HG03060 (cell line): ENCODE data around the gene ECPAS.
"Not testable (repeated sequence)": the region's sequence is repeated elsewhere in the genome, so short reads cannot be mapped to it uniquely, and the experiment has no call there.

ENCODE experiments used
- ATAC-seq: cut with Tn5 transposase; IDR thresholded peaks from one replicate; pipeline ENCODE4 v1.9.1; 2021; ENCODE audit warnings: low read depth, moderate number of reproducible peaks; ENCODE audit not compliant: unreplicated experiment

ECPAS gene

DNA sequence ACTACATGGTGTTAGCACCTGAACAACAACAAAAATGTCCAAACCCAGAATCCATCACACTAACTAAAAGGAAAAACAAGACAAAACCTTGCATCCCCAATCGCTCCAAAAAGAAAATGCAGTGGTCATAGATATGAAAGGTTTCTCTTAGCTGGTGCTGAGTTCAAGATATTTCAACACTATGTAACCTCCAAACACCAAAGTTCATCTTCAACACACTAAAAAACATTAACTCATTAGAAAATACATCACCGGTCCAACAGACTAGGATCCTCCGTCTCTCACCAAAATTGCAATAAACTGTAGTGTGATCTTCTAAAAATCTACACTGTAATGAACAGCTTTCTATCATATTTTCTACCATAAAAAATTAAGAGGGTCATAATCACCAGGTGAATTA lies 60.8 kb downstream of the ECPAS start:
- no peak for ATAC-seq

DNA sequence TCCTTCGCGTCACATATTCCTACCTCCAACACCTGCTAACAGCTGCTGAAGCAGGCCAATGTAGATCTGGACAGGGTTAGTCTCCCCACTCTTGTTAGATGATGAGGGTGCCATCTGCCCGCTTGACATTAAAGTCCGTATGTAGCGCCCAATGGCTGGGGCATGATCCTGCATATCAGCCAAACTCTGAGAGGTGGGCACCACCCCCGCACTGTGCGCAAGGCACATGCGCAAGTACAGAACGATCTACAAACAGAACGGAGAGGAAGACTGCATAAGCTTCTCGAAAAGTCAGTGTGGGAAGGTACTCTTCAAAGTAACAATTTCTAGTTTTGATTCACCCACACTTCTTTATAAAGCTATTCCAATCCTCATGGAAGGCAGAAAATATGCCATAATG lies 69.8 kb downstream of the ECPAS start:
- ATAC-seq, result no peak

DNA sequence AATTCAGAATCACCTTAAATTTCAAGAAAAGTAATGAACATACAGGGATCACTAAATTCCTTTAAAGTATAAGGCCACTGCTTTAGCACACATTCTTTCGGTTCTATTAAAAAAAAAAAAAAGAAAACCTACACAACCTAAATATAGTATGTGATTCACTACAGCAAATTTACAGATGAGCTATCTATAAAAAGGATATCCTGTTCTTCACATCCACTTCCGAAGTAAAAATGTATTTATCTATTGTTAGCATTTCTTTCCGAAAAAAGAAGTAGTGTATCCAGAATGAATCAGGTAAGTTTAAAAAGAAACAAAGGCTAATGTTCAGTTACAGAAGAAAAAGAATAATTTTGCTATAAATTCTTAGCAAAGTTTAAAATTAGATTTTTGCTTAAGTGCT lies 70.2 kb downstream of the ECPAS start:
- no peak for ATAC-seq

DNA sequence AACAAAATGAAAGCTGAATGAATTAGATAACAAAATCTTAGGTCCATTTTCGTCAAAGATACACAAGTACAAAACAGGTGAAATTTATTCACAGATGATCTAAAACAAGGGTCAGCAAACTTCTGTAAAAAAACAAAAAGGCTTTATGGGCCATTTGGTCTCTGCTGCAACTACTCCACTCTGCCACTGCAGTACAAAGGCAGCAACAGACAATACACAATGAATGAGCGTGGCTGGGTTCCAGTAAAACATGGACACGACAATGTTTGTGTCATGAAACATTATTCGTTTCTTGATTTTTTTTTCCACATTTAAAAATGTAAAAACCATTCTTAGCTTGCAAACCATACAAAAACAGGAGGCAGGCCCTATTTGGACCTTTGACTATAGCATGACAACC lies 71.9 kb downstream of the ECPAS start:
- no peak for ATAC-seq

DNA sequence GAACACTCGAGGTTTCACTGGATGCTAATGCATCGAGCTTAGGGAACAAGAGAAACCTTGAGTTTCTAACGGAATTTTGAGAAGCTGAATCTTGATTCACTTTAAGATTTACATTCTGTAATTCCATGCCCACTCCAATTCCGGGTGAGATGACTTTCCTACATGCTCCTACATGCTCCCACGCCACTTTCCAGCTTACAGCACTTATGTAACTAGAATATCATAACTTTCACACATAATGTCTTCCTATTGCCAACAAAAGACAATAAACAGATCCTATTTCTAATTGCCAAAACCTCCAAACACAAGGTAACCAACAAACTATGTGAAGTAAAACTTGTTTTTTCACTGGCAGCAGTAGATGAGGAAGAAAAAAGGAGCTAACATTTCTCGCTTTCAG lies 72.9 kb downstream of the ECPAS start:
- no peak for ATAC-seq

DNA sequence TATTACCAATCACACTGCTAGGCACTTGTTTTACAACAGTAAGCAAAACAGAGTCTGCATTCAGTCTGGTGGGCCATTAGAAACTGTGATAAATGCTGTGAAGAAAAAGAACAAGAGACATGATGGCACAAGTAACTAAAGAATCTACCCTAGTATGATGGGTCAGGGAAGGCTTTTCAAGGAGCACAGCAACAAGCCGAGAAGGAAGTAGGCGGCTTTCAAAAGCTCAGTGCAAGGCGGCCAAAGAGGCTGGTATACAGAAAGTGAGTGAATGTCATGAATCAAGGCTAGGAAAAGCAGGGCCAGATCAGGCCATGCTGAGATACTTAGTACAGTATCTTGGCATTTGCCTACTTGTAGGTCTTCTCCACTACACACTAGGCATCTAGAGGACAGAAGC lies 76.4 kb downstream of the ECPAS start:
- ATAC-seq, result no peak

DNA sequence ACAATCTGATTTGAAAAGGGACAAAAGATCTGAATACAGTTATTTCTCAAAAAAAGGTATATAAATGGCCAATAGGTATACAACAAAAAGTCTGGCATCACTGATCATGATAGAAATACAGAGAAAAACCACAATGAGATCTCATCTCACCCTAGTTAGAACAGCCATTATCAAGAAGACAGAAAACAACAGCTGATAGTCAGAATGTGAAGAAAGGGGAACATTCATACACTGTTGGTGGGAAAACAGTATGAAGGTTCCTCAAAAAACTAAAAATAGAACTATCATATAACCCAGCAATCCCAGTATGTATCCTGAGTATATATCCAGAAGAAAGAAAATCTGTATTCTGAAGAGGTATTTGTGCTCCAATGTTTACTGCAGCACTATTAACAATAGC lies 78.5 kb downstream of the ECPAS start:
- no peak for ATAC-seq

DNA sequence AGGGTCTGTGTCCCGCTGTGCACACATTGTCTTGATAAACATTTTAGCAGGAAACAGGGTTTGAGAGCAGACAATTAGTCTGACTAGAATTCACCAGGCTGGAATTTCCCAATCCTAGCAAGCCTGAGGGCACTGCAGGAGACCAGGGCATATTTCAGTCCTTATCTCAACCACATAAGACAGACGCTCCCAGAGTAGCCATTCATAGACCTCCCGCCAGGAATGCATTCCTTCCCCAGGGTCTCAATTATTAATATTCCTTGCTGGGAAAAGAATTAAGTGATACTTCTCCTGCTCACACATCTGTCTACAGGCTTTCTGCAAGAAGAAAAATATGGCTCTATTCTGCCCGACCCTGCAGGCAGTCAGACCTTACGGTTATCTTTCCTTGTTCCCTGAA lies 82.7 kb downstream of the ECPAS start:
- not testable (repeated sequence) for ATAC-seq

DNA sequence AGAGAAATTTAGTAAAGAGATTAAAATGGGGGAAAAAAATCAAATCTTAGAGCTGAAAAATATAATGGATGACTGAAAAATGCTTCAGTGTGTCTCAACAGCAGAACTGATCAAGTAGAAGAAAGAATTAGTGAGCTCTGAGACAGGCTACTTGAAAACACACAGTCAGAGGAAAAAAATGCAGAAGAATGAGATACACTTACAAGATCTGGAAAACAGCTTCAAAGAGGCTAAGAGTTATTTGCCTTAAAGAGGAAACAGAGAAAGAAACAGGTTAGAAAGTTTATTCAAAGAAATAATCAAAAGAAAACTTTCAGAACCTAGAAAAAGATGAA lies 83.7 kb downstream of the ECPAS start:
- ATAC-seq, result no peak

DNA sequence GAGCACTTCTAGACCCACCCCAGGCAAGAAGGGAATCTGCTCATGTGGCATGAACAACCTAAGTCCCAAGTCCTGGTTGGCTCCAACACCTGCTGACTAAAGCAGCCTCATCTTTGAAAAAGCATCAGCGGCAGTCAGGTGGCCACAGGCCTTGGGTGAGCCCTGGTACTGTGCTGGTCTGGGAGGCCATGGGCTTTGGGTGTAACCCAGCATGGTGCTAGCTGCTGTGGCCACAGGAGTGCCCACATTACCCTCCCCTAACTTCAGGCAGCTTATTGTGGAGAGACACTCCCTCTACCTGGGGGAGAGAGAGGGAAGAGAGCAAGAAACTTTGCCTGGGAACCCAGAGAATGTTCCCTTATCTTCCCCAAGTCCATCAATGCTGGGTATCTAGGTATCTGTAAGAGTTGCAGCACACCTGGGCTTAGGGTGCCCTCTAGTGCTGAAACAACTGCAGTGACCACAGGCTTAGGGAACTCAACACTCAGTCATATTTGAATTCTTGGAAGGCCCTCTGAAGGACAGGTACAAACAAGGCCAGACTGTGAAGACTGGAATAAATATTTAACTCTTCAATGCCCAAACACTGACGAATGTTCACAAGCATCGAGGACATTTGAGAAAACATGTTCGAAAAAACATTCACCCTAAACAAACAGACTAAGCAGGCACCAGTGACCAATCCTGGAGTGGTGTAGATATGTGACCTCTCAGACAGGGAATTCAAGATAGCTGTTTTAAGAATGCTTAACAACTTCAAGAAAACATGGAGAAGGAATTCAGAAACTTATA lies 84.2 kb downstream of the ECPAS start:
- ATAC-seq, result no peak

DNA sequence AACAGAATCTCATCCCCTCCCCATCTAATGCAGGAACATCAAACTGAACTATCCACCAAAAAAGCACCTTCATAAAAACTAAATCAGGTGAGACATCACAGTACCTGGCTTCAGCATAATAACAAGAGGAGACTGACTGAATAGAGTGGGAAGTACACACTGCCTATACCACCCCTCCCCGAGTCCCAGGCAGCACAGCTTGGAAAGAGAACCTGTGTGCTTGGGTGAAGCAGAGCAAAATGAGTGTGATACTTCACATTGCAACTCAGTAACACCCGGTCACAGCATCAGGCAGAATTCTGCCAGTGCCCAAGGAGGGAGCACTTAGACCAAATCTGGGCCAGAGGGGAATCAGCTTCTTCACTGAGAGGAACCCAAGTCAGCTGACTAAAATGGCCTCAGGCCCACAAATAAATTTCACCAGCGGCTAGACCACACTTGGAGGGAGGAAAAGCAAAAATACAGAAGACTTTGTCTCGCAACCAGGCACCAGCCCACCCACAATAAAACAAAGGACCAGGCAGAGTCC lies 84.9 kb downstream of the ECPAS start:
- no peak for ATAC-seq

DNA sequence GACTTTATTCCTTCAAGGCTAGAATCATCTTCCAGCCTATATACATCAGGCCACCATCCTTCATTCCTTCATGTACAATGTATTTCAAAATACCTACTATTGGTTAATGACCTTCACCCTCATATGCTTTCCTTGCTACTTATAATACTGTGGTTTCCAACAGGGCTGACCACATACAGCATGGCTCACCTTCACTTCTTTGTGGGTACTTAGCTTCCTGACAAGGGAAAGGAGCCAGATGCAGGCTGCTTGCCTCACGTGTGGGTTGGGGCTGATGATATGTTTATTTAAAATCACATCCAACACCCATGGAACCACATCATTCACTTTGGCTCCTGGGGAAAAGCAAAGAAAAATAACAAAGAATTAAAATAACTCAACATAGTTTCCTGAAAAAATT lies 90.2 kb downstream of the ECPAS start:
- ATAC-seq, result no peak

DNA sequence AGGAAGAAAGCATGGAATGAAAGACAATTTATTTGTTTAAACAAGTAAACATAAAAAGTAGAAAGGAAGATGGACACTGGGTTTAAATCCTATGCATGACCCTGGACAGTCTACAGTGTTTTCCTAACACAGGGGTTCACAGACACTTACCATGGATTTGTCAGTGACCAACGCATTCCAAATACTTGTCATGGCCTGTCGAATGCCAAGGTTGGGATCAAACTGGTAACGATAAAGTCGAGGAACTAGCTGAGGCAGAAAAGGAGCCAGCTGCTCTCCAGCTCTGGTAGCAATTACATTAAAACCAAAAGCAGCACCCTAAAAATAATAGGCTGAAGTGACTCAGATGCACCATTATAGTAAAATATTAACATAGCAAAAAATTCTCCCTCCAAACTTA lies 94.8 kb downstream of the ECPAS start:
- ATAC-seq, result no peak

DNA sequence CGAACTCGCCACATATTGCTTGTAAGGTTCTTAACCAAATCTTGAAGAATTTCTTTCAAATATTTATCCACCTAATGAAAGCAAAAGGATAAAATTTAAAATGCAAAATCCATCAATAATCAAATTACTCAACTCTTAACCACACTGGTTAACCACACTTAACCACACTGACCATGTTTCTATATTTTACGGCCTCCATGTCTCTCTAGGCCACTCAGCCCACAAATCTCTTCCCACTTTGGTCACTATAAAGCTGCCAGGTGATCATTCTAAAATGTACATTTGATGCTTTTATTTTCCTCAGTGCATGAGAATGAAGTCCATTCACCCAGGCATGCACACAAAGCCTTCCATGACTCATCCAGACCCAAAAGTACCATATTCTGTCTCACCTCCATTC lies 97.8 kb downstream of the ECPAS start:
- ATAC-seq, result no peak

DNA sequence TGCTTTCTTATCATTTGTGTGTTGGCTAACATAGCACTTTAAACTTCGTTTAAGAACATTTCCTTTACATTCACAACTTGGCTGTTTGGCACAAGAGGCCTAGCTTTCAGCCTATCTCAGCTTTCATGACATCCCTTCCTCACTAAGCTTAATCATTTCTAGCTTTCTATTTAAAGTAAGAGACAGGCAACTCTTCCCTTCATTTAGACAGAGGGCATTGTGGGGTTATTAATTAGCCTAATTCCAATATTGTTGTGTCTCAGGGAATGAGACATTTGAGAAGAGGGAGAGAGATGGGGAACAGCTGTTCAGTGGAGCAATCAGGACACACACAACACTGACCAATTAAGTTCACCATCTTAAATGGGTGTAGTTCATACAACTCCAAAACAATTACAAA lies 103.2 kb downstream of the ECPAS start:
- ATAC-seq, result no peak

DNA sequence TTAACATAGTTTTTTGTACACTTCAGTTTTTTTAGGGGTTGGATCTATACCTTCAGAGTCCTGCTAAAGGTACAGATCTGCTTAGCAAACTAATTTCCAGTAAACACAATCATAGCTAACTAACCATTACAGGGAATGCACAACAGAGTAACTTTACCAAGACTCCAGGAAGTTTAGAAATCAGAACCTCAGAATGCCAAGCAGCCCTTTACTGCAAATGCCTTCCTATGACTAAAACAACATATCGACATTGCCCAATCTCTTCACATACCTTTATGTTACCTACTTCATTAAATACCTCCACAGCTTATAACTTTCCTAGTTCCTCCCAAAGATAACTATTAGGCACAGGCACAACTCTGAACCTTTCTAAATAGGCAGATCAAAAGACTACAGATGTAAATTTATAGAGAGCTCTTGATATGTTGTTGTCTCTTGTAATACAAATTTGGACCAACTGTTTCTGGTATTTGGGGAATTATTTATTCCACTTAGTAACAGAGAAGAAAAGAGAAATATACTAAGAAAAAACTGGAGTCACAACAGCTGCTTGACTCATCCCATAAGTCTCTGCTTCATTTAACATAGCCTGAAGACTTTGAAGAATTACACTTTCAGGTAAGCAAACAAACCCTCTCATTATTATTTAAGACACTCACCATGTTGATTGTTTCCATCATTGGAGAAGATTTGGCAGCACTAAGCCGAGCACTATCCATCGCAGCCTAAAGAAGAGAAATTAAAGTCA lies 108.2 kb downstream of the ECPAS start:
- no peak for ATAC-seq

DNA sequence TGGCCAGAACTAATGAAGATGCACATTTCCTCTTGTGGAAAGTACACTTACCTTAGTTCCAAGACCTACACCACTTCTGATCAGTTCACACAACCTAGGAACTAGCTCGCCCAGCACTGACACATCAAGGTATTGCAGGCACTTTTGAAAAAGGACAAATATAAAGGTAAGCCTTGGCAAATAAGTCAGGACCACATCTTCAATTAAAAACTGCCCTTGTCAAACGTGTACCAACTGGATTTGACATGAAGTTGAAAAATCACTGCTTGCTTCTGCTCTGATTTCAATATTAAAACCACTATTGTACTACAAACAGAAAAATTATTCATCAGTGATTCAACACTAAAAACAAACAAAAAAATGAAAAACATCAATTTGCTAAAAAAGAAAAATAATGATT lies 109.1 kb downstream of the ECPAS start:
- no peak for ATAC-seq

DNA sequence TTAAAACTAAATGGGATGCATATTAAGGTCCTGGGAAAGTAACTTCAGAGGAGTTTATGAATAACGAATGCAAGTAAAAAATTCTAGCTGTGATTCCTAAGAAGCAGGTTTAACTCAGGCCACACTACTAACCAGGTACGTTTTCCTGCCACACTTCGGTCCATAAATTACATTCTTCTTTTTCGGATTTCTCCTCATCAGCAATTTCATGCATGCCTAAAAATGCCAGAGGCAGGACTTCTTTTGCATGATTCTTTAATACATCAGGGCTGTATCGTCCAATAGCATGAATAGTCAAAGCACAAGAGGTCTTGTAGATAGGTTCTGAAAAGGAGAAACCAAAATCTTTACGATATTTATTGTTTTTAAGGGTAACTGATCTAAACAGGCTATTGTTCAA lies 111.9 kb downstream of the ECPAS start:
- no peak for ATAC-seq

DNA sequence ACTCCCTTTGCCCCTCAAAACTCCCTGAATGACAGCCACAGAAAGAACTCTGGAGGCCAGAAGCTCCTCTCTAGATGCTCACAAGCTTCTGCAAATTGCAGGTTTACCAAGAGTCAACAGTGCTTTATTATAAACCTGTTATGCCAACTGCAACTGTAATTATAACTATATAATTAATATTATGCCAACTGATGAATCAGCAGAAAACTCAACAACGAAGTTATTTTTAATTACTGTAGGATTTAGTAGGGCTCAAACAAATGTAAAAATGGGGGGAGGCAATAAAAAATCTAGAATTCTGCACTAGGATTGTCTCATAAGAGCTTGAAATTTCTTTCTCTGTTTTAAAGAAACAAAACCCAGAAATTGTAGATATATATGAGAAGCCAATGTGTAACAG lies 117.2 kb downstream of the ECPAS start:
- no peak for ATAC-seq

DNA sequence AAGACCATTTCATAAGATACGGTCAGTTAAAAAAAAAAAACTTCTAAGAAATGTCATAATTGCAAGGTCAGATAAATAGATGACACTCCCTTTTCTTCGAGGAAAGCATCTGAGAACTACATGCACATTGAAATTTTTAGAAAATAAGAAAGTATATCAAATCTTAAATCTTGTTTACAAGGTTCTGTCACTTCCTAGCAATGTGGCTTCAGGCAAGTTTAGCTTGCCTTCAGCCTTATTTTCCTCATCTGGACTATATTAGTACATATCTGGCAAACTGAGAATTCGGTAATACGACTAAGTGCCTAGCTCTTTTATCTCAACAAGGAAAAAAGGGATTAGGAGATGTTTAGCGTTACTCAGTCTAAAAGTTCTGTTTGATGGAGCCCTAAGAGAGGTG lies 121.7 kb downstream of the ECPAS start:
- no peak for ATAC-seq

DNA sequence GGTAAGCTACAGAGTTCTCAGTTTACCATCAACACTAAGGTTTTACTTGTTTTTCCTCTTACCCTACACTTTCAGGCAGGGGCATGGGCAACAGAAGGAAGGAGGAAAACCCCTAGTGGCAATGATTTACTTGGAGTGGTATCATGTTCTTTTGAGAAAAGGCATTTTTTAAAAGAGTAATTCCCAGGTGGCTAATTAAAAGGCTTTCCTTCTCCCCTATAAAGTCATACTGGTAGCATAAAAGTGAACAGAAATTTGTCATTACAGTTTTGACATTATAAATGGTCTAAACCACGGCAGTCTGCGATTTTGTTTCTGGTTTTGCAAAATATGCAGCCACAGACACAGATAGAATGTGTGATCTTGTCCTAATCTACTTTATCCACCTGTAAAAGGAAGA lies 123.3 kb downstream of the ECPAS start:
- ATAC-seq, result no peak
